Tibial nerve (tissue), 4 donors: Measurements from ENCODE around the gene BICDL2.

Experiments used
- CTCF ChIP-seq, 5 experiments: fragments of 200-600 bp in 3 of 5; fragments of 450-650 bp in 2 of 5; sonication (generic) in 3 of 5; IDR thresholded peaks; one replicate each; pipeline ENCODE4 v1.5.1; 2016 to 2019; ENCODE audit warnings: antibody characterized with exemption in 5 of 5, mild to moderate bottlenecking in 3 of 5, moderate library complexity in 2 of 5
- EP300 ChIP-seq, 2 donors: sonication (generic); formaldehyde crosslinking; IDR thresholded peaks; one replicate each; pipeline ENCODE4 v1.6.1; 2017; ENCODE audit warnings: antibody characterized with exemption in 2 of 2, mild to moderate bottlenecking in 1 of 2
- POLR2A ChIP-seq, 2 donors: fragments of 450-650 bp; IDR thresholded peaks; one replicate each; pipeline ENCODE4 v1.6.1; 2017; ENCODE audit warnings: antibody characterized with exemption in 2 of 2, mild to moderate bottlenecking in 2 of 2, moderate library complexity in 2 of 2

GRCh38 chr16:3044708-3045107 lies 8.0 kb upstream of the BICDL2 start:
- TF ChIP-seq CTCF (IDR thresholded peaks at IDR 0.05) (no peak), POLR2A (IDR thresholded peaks at IDR 0.05) (no peak), EP300 (IDR thresholded peaks at IDR 0.05) (no peak)
